A549 (cell line): ENCODE results near the gene MIA. TPM values are rescaled to one million over a fixed set of nuclear protein-coding genes. Genes with fewer than 3 reads are reported as not detected.

Source experiments
- BHLHE40 ChIP-seq: IDR thresholded peaks from 2 replicates; pipeline ENCODE4 v1.6.1; 2012; ENCODE audit warnings: low read depth, low read length, inconsistent platforms
- CEBPB ChIP-seq, 2 experiments: fragments of >200 bp in 1 of 2; sonication (Bioruptor Twin) in 1 of 2; formaldehyde crosslinking in 1 of 2; IDR thresholded peaks; 2 replicates each; pipeline ENCODE4 v1.6.1; 2012 to 2016
- CHD2 ChIP-seq: fragments of 150-350 bp; IDR thresholded peaks from 2 replicates; pipeline ENCODE4 v1.6.1; 2014; ENCODE audit warnings: low read length; ENCODE audit not compliant: partially characterized antibody
- EHMT2 ChIP-seq: fragments of 200-600 bp; sonication (generic); IDR thresholded peaks from 2 replicates; pipeline ENCODE4 v1.6.1; 2016; ENCODE audit warnings: antibody characterized with exemption, low read depth, mild to moderate bottlenecking, moderate library complexity
- ESRRA ChIP-seq: fragments of 150-350 bp; IDR thresholded peaks from 2 replicates; pipeline ENCODE4 v1.6.1; 2014; ENCODE audit warnings: mild to moderate bottlenecking, low read length, borderline replicate concordance
- GATA3 ChIP-seq: IDR thresholded peaks from 2 replicates; pipeline ENCODE4 v1.6.1; 2012; ENCODE audit warnings: borderline replicate concordance
- HOXB5 ChIP-seq: fragments of 250-450 bp; sonication (Bioruptor Pico); IDR thresholded peaks from 2 replicates; pipeline ENCODE4 v1.5.0; 2020; ENCODE audit warnings: mild to moderate bottlenecking, moderate library complexity
- KDM1A ChIP-seq: fragments of 200-600 bp; sonication (generic); IDR thresholded peaks from 2 replicates; pipeline ENCODE4 v1.6.1; 2016; ENCODE audit warnings: low read depth, mild to moderate bottlenecking
- MAZ ChIP-seq: fragments of 150-350 bp; IDR thresholded peaks from 2 replicates; pipeline ENCODE4 v1.6.1; 2014; ENCODE audit warnings: antibody characterized with exemption, low read depth, low read length, borderline replicate concordance
- NPAS2 ChIP-seq: fragments of 250-450 bp; sonication (Bioruptor Pico); IDR thresholded peaks from 2 replicates; pipeline ENCODE4 v1.8.0; 2022; ENCODE audit warnings: mild to moderate bottlenecking, moderate library complexity, borderline replicate concordance
- NR3C1 ChIP-seq: fragments of >200 bp; sonication (Bioruptor Twin); formaldehyde crosslinking; IDR thresholded peaks from 3 replicates; pipeline ENCODE4 v1.6.1; 2017
- PBX3 ChIP-seq: IDR thresholded peaks from 2 replicates; pipeline ENCODE4 v1.6.1; 2012
- PHF8 ChIP-seq: fragments of 200-600 bp; sonication (generic); IDR thresholded peaks from 2 replicates; pipeline ENCODE4 v1.6.1; 2016; ENCODE audit warnings: low read depth, mild to moderate bottlenecking, antibody characterized with exemption, moderate library complexity, borderline replicate concordance
- REST ChIP-seq: fragments of 200-600 bp; sonication (generic); IDR thresholded peaks from 2 replicates; pipeline ENCODE4 v1.6.1; 2016; ENCODE audit warnings: antibody characterized with exemption, mild to moderate bottlenecking, moderate library complexity
- SMC3 ChIP-seq: fragments of >200 bp; sonication (Bioruptor Twin); formaldehyde crosslinking; IDR thresholded peaks from 3 replicates; pipeline ENCODE4 v1.6.1; 2018; ENCODE audit warnings: inconsistent platforms
- ZC3H11A ChIP-seq: fragments of 450-650 bp; IDR thresholded peaks from 2 replicates; pipeline ENCODE4 v1.6.1; 2014; ENCODE audit warnings: antibody characterized with exemption, mild to moderate bottlenecking
- polyA plus RNA-seq, 4 experiments: library from polyadenylated mRNA; depleted of rRNA in 3 of 4; stranded (reverse); fragments of >200 nt; fragmentation: RNase III in 1 of 4; extraction: RNeasy Plus Mini Kit Qiagen cat#74134 plus additional on column Dnase treatment in 1 of 4; gene quantifications; 2 replicates in 3 of 4; 3 replicates in 1 of 4; pipeline ENCODE4 v1.2.3, GENCODE V29; 2011 to 2017
- TF ChIP-seq, protein P1 (sequence below): fragments of 250-450 bp; sonication (Bioruptor Pico); IDR thresholded peaks from 2 replicates; pipeline ENCODE4 v1.5.0; 2020; ENCODE audit warnings: low read depth, mild to moderate bottlenecking, moderate library complexity
- TF ChIP-seq, protein P2 (sequence below): fragments of >200 bp; sonication (Bioruptor Twin); formaldehyde crosslinking; IDR thresholded peaks from 2 replicates; pipeline ENCODE4 v1.6.1; 2016
- TF ChIP-seq, protein P3 (sequence below): fragments of 250-450 bp; sonication (Bioruptor Pico); IDR thresholded peaks from 2 replicates; pipeline ENCODE4 v1.5.0; 2021; ENCODE audit warnings: mild to moderate bottlenecking, moderate library complexity, borderline replicate concordance

Gene MIA
- polyA plus RNA-seq, 2 of the 4 experiments (the other 2 are of a cell fraction) = not detected

DNA sequence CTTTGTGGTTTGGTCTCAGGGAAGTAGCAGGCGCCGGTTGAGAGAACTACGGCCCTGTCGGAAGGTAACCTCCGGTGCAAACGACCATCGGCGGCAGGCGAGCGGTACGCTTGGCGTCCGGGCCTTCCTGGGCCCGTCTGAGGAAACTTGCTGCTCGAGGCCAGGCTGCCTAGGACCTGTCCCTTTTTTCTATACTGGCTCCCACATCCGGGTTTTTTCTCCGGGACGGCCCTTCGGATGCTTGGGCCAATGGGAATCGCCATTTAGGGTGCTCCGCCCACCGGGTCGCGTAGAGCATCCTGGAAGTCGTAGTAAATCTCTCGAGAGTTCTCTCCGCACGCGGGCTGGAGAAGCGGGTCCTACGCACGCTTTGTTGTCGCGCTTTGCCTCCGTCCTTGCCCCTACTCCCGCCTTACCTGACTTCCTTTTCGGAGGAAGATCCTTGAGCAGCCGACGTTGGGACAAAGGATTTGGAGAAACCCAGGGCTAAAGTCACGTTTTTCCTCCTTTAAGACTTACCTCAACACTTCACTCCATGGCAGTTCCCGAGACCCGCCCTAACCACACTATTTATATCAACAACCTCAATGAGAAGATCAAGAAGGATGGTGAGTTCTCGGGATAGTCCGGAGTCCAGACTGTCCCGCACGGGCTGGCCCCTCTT is 24.3 kb upstream of the MIA start, which contains the start of gene SNRPA (continued):
- TF ChIP-seq, protein P1, sequence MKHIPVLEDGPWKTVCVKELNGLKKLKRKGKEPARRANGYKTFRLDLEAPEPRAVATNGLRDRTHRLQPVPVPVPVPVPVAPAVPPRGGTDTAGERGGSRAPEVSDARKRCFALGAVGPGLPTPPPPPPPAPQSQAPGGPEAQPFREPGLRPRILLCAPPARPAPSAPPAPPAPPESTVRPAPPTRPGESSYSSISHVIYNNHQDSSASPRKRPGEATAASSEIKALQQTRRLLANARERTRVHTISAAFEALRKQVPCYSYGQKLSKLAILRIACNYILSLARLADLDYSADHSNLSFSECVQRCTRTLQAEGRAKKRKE = no peak
- no peak for TF ChIP-seq KDM1A
- TF ChIP-seq, protein P2, sequence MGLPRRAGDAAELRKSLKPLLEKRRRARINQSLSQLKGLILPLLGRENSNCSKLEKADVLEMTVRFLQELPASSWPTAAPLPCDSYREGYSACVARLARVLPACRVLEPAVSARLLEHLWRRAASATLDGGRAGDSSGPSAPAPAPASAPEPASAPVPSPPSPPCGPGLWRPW = no peak
- TF ChIP-seq, protein P3, sequence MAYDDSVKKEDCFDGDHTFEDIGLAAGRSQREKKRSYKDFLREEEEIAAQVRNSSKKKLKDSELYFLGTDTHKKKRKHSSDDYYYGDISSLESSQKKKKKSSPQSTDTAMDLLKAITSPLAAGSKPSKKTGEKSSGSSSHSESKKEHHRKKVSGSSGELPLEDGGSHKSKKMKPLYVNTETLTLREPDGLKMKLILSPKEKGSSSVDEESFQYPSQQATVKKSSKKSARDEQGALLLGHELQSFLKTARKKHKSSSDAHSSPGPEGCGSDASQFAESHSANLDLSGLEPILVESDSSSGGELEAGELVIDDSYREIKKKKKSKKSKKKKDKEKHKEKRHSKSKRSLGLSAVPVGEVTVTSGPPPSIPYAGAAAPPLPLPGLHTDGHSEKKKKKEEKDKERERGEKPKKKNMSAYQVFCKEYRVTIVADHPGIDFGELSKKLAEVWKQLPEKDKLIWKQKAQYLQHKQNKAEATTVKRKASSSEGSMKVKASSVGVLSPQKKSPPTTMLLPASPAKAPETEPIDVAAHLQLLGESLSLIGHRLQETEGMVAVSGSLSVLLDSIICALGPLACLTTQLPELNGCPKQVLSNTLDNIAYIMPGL (CRISPR knock-in tag) = no peak; the same call in 1 of the 2 replicates
- peak; percentile 88 for TF ChIP-seq CHD2
- TF ChIP-seq SMC3 = no peak
- TF ChIP-seq PBX3 = no peak; the same call in 1 of the 2 replicates
- no peak for TF ChIP-seq NR3C1
- TF ChIP-seq BHLHE40 = peak; percentile 27
- 0 out of 2 replicates have a peak, but pooled peaks have one; percentile 21 for TF ChIP-seq HOXB5 (CRISPR knock-in tag)
- TF ChIP-seq PHF8 = peak; percentile 66; the same call in 1 of the 2 replicates
- TF ChIP-seq MAZ = no peak
- no peak; the same call in 1 of the 2 replicates for TF ChIP-seq GATA3
- TF ChIP-seq REST = peak; percentile 55
- no peak for TF ChIP-seq ESRRA
- TF ChIP-seq ZC3H11A = no peak
- TF ChIP-seq EHMT2 = no peak
- TF ChIP-seq NPAS2 (CRISPR knock-in tag) = no peak
- no peak for TF ChIP-seq CEBPB (IDR thresholded peaks at IDR 0.05)
- TF ChIP-seq, all 56 proteins: peak for 17
